Activated CD4-positive, alpha-beta T cell treated with anti-CD3 and anti-CD28 coated beads, Interleukin-2, Interleukin-6, amounts not matched to agents 100 ng/mL and 50 ng/mL, durations not matched to agents 16 hours and 8 hours (primary cell): ENCODE data around the gene USP24.

ENCODE experiments used
- DNase-seq: peaks from one replicate; pipeline ENCODE4 v3.0.0-alpha.2; 2020

USP24 gene

DNA sequence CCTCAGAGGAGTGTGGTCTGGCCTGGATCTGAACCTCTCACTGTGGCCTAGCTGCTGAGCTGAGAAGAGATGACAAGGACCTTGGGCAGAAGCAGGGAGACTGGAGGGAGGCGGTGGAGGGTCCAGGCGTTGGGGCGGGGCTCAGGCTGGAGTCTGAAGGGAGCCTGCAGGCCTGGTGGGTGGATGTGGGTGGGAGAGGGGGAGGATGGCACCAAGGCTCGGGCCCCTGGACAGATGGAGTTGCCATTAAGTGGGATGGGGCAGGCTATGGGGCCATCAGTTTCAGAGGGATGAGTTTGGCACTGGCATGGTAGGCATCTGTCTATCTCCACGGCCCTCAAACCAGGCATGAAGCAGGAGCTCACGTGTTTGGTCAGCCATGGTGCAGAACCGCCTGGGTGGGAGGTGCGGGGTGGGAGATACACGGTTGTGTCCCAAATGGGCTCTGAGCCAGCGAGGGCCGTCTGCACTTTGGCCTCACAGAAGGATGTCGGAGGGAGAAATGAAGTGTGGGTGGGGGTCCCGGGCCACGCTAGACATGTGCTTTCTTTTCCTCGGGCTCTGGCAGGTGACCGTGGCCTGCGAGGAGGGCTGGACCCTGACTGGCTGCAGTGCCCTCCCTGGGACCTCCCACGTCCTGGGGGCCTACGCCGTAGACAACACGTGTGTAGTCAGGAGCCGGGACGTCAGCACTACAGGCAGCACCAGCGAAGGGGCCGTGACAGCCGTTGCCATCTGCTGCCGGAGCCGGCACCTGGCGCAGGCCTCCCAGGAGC, 152.2 kb downstream of the USP24 start:
- no peak for DNase-seq

DNA sequence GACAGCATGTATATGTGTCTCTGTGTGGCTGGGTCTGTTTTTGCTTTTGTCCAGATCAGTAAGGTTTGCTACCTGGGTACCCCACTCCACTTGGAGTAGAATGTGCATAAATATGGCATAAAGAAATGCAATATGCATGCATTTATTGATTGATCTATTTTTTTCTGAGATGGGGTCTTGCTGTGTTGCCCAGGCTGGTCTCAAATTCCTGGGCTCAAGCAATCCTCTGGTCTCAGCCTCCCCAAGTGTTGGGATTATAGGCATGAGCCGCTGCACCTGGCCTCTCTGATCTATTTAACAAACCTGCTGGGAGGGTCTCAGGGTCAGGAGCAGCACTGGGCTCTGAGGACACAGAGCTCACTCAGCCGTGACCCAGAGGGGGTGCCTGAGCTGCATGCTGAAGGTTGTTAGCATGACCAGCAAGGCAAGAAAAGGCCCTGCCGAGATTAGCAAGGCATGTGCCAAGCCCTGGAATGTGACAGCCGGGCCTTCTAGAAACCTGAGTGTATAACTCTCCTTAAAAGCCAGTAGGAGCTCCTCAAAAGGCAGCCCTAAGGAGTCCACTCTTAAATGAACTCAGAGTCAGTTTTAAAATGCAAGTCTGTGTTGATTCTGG, 153.3 kb downstream of the USP24 start:
- DNase-seq, result no peak

DNA sequence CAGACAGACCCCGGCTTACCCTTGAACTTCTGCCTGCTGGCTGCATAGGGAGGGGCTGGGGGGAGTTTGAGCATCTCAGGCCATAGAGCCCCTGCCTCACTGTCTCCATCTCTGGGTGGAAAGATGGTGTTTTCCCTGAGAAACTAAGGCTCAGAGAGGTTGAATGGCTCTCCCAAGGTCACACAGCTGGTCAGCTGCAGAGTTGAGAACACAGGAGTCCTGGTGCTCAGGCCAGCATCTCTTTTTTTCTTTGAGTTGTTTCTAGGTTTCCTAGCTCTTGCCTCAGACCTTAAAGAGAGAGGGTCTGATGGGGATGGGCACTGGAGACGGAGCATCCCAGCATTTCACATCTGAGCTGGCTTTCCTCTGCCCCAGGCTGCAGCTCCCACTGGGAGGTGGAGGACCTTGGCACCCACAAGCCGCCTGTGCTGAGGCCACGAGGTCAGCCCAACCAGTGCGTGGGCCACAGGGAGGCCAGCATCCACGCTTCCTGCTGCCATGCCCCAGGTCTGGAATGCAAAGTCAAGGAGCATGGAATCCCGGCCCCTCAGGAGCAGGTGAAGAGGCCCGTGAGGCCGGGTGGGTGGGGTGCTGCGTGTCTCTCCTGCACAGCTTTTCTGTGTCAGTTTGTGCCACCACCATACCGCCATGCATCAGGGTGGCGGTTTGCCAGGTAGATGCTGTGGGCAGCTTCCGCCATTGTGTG, 154.0 kb downstream of the USP24 start:
- no peak for DNase-seq

DNA sequence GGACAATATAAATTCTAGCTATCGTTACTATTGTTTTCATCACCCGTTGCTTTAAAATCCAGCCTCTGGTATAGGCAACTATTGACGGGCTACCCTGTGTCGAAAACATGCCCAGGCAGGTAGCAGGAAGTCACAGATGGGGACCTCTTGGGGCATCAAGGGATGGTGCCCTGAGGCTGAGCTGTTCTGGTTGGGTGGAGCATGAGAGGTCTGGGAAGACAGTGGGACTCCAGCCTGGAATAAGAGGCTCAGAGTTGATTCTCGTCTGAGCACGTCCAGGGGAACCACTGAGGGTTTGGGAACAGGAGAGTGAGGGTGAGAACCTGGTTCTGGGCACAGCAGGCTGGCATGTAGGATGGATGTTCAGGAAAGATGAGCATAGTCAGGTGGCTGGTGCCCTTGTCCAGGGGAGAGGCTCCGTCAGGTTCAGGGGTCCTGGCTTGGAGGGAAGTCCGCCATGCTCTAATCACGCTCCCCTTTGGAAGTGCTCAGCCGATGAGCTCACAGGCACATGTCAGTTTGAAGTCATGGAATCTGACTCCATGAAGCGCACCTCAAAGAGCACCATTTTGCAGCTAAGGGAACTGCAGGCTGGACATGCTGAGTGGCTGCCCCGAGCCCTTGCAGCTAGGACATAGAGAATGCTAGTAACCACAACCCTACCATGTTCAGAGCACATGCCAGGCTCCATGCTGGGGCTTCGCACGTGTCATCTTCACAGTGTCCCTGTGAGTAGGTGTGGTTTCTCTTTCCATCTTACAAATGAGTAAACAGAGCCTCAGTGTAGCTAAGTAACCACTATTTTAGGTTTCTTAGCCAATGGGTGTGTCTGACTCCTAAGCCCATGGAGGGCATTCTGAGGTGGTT, 154.8 kb downstream of the USP24 start:
- DNase-seq, result peak; percentile 26

DNA sequence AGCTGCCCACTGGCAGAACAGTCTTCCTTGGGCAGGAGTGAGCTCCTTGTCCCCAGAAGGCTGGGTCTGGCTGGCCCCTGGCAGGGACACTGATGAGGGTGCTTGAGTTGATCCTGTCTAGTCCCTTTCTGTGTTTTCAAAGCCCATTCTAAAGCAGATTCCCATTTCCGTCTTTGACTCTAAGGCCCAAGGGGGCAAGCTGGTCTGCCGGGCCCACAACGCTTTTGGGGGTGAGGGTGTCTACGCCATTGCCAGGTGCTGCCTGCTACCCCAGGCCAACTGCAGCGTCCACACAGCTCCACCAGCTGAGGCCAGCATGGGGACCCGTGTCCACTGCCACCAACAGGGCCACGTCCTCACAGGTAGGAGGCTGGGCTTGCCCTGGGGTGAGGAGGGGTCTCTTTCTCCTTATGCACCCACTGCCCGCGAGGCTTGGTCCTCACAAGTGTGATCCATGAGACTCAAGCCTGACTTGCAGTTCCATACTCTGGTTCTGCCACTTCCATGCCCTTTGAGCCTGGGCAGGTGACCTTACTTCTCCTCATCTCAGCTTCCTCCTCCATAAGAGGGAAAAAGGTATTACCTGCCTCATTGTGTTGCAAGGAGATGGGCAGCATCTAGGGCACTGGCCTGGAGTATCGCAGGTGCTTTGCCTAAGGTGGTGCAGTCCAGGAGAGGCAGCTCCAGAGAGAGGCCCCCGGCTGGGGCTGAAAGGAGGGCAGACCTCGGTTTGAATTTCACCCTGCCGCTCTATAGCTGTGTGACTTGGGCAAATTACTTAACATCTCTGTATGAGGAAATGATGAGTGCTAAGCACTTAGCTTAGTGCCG, 155.6 kb downstream of the USP24 start:
- DNase-seq, result no peak

DNA sequence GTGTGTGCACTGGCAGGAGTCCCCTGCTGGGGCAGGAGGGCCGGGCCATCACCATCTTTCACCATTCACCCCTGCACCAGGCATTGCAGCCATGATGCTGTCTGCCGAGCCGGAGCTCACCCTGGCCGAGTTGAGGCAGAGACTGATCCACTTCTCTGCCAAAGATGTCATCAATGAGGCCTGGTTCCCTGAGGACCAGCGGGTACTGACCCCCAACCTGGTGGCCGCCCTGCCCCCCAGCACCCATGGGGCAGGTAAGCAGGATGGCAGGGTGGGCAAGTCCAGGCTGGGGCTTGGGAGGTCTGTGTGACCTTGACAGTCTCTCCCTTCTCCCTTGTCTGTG, 157.2 kb downstream of the USP24 start:
- DNase-seq, result no peak

DNA sequence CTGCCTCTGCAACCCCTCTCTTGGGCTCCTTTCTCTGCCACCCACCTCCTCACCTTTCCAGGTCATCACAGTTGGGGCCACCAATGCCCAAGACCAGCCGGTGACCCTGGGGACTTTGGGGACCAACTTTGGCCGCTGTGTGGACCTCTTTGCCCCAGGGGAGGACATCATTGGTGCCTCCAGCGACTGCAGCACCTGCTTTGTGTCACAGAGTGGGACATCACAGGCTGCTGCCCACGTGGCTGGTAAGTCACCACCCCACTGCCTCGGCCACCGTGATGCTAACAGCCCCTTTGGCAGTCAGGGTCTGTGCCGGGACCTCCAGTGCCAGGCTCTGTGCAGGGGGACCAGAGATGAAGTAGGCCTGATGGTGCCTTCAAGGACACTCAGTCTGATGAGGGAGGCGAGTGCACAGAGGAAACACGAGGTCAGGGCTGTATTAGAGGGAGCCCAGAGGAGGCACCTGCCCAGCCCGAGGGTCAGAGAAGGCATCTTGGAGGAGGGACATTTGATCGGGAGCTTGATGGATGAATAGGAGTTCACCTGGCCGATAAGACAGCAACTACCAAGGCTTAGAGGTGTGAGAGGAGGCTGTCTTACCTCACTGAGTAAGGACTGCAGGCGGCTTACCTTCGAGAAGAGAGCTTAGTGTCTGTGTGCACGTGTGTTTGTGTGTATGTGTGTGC, 157.8 kb downstream of the USP24 start:
- no peak for DNase-seq

DNA sequence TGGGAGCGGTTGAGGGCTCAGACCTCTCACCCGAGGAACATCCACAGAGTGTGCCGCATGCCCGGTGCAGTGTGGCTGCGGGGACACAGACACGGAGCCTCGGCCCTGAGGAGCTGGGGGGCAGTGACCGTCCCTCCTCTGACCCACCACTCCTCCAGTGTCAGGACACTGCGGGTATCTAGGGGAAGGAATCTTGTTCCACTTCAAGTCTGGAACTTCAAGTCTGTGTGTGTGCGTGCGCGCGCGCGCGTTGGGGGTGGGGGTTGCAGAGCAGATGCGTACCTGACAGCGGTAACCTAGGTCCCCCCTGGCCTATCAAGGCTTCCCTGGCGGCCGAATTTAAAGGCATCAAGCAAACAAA, 158.6 kb downstream of the USP24 start:
- no peak for DNase-seq

DNA sequence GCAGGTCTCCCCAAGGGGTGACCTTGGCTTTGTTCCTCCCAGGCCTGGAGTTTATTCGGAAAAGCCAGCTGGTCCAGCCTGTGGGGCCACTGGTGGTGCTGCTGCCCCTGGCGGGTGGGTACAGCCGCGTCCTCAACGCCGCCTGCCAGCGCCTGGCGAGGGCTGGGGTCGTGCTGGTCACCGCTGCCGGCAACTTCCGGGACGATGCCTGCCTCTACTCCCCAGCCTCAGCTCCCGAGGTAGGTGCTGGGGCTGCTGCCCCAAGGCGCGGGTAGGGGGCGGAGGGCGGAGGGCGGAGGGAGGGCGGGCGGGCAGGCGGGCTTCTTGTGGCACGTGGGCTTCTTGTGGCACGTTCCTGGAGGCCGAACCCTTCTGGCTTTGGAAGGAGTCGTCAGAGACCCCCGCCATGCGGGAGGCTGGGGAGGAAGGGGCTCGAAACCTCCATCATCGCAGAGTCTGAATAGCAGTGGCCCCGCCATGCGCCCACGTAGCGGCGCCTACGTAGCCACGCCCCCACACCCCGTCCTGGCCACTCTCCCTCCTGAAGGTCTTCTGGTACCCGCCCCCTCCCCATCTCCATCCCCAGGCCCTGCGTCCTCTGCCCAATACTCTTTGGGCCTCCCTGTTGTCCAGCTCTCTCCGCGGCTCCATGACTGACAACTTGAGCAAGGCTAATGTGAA, 159.1 kb downstream of the USP24 start:
- no peak for DNase-seq

DNA sequence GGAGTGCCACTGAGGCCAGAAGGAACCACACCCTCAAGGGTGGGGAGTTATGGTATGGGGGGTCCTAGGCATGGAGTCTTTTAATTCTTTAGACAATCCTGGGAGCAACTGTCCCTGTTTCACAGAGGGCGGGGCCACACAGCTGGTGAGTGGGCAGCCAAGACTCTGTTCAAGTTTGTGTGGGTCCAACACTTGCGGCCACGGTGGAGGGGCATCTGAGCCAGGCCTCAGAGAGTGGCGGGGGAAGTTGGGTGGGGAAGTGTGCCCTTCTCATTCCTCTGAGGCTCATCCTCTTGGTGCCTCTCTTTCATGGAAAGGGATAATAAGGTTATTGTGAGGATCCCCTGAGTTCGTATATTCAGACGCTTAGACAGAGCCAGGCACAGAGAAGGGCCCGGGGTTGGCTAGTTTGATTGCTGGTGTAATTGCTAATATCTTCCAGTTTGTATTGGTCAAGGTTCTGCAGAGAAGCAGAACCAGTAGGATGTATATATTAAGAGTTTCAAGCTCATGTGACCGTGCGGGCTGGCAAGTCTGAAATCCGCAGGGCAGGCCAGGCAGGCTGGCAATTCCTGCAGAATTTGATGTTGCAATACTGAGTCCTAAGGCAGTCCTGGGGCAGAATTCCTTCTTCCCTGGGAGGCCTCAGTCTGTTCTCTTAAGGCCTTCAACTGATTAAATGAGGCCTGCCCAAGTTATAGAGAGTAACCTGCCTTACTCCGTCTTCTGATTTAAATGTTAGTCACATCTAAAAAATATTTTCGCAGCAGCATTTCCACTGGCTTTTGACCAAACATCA, 159.9 kb downstream of the USP24 start:
- no peak for DNase-seq

DNA sequence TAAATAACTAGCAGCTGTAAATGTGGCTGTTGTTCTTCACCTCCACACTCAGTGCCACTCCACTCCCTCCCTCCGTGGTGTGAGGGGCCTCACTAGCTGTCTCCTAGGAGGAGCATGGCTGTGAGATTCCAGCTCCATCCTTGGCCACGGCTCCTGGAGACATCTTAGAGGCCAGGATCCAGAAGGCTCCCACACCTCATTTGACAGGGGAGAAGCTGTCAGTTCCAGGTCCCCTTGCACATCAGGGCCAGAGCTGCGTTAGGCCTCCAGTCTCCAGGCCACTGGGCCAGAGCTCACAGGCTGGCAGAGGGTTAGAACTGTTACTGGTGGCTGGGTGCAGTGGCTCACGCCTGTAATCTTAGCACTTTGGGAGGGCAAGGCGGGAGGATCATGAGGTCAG, 160.8 kb downstream of the USP24 start:
- no peak for DNase-seq

DNA sequence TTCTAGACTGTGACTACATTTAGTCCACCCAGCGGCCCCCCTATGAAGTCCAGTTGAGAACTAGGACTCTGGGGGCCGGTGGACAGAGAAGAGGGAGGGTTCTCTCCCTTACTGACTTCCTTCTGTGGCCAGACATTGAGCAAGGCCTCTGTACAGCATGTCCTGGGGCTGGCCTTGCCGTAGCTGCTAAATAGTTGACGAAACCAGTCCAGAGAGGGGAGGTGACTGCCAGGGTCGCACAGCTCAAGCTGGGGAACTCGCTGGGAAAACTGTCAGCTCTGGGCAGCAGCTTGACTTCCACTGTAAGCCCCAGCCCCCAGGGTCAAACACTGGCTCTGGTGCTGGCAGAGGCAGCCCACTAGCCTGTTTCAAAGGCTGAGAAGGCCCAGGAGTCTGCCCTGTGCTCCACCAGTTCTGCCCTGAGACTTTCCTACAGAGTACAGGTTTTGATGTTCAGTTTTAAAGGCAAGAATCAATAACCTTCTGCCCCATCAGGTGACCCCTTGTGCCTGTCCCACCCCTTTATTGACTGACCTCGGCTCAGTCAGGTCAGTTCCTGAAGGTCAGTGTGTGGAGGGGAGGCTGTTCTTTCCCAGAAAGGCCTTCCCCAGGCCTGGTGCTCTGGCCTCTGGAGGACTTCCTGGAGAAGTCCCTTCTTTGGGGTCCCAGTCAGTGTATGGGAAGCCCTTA, 161.8 kb downstream of the USP24 start:
- no peak for DNase-seq

DNA sequence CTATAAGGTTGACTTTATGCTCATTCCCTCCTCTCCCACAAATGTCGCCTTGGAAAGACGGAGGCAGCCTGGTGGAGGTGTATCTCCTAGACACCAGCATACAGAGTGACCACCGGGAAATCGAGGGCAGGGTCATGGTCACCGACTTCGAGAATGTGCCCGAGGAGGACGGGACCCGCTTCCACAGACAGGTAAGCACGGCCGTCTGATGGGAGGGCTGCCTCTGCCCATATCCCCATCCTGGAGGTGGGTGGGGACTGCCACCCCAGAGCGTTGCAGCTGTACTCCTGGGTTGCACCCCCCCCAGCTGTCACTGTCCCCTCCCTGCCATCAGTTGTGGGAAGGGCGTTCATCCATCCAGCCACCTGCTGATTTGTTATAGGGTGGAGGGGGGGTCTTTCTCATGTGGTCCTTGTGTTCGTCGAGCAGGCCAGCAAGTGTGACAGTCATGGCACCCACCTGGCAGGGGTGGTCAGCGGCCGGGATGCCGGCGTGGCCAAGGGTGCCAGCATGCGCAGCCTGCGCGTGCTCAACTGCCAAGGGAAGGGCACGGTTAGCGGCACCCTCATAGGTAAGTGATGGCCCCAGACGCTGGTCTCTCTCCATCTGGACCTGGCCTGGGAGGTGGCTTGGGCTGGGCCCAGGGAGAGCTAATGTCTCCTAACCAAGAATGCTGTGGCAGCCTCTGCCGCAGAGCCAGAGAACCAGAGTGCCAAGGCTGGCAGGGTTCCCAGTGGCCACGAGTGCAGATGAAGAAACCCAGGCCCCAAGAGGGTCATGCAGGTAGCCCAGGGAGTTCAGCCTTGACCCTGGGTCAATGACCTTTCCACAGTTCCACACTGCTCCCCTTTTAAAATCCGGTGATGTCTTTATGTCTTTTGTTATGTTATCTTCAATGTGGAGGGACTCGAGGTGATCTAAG, 162.7 kb downstream of the USP24 start:
- no peak for DNase-seq

DNA sequence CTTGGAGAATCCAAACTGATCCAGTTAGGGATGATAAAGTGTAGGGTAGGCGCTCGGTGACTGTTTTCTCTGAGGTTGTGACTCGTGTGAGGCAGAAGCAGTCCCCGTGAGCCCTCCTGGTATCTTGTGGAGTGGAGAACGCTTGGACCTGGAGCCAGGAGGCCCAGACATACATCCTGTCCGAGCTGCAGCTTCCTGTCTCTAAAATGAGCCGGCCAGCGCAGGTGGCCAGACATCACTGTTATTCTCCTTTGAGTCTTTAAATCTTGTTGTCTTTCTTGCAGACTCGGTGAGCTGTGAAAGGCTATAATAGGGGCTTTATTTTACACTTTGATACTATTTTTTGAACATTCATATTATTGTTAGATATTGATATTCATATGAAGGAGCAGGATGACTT, 163.5 kb downstream of the USP24 start:
- DNase-seq, result no peak

DNA sequence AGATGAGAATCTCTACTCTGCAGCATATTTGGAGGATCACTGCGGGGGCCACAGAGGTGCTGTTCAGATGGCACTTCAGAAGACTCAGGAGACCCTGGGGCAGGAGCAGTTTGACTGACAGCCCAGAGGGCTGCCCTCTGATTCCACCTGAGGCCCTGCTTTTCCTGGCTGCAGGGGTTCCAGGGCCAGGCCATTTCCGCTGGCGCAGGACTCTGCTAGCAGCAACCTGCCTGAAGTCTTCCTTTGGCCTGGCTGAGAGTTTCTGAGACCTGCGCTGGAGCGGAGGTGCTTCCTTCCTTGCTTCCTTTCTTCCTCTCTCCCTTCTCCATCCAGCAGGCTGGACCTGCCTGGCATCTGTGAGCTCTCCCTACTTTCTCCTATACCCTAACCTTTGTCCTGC, 164.0 kb downstream of the USP24 start:
- DNase-seq, result no peak

DNA sequence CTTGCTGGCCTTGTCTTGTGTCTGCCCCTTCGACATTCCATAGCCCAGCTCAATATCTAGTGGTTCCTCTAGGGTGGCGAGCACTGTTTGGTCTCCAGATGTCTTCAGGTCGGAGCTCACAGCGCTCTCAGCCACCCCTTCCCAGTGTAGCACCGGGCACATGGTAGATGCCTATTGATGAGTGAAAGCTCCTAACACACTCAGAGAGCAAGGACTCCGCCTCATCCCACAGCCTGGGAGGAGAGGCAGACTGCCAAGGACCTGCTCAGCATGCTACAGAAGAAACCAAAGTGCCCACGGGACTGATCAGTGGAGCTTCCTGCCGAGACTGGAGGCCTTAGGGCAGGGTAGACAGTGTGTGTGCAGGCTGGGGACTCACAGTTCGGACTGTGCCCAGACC, 164.9 kb downstream of the USP24 start:
- no peak for DNase-seq

DNA sequence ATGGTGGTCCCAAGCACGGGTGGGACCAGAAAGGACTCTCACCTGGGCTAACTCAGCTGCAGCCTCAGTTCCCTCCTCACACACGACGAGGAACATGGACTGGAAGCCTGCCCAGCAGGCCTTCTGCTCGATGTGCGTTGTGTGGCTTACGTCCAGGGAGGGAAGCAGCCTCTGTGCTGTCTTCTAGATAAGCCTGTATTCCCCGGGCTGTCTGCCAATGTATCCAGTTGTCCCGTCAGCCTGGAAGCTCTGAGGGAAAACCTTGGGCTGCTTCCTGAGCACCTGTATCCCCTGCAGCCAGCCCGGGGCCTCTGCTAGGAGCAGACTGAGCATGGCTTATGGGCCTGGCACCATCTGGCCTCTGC, 165.3 kb downstream of the USP24 start:
- no peak for DNase-seq

DNA sequence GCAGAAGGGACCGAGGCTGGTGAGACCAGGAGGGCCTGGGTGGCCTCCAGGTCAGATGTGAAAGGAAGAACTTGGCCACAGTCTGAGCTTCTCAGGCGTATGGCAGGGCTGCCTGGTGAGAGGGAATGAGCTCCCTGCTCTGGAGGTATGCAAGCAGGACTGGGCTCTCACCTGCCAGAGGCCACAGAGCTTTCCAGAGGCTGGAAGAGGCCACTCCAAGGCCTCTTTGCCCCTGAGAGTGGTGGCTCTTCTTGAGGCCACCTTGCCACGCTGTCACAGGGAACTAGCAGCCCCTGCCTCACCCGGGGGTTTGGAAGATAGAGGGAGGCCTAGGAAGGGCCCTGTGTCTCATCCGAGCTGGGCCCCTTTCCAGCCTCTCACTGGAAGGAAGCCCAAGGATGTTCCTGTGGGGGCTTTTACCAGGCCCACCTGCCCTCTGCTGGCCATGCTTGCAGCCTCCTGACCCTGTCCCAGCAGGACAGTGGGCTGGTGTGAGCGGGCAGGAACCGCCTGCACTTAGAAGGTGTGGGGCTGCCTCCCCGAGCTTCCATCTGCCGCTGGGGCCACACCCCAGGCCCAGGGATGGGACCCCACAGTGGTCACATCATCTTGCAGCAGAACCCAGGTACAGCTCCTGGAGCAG, 165.8 kb downstream of the USP24 start:
- no peak for DNase-seq
